Putamen (tissue), 1 donor: ENCODE measurements around the gene RNU7-1.

Experiments used
- DNase-seq: peaks from one replicate; pipeline ENCODE4 v3.0.0-alpha.2; 2016; ENCODE audit warnings: low spot score

The RNU7-1 gene

DNA sequence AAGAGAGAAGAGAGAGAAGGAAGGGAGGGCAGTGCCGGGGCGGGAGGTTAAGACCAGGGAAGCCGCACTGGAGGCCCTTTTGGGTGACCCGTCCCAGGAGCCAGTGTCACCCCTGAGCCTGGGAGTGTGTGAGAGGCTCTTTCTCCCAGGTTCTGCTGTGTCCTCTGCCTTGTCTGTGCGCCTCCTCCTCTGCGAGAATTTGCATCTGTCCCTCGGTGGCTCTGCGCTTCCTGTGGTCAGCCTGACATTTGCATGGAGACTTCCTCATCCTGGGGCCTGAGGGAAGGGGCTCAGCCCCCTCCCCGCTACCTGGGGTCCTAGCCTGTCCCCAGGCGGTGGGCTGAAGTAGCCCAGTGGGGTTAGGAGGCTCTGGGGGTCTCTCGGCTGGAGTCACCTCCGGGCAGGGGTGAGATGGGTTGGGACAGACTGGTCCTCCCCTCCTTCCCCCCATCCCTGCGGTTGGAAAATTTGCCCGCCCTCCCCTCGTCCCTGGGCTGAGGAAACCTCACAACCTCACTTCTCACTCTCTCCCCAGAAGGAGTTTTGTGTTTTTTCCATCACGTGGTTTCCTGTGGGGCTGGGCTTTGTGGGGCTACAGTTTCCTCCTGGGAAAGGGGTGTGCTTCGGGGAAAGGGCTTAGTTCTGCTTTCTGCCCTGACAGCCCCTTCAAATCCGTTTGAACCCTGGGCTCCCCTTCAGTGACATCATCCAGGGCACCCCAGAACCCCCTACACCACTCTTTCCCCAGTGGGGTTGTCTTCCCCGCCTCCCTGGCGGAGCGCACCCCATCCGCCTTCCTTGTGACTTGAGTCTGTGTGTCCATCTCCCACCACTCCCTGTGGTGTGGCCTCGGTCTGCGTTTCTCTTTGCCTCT is 10.1 kb downstream of the RNU7-1 start:
- no peak for DNase-seq

DNA sequence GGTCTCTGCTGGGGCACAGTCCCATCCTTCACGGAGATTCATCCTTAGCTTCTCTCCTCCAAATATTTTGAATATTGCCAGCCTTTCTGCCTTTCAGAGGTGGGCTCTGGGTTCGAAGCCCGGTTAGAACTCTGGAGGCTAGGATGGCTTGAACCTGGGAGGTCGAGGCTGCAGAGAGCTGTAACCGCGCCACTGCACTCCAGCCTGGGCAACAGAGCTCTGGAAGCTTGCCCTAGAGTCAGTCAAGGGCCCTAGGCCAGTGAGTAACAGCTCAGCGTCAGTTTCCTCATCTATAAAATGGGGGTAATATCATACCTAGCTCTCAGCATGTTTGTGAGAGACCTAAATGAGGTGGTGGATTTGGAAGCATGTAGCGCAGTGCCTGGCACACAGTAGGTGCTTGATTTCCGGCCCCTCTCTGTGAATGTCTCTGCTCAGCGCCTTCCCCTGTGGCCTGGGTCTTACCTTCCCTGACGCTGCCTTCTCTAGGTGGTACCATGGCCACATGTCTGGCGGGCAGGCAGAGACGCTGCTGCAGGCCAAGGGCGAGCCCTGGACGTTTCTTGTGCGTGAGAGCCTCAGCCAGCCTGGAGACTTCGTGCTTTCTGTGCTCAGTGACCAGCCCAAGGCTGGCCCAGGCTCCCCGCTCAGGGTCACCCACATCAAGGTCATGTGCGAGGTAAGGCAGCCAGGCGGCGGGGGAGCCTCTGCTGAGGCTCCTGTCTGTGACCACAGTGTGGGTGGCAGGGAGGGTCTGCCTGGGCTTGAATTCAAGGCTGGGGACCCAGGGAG is 10.9 kb downstream of the RNU7-1 start:
- DNase-seq, result no peak

DNA sequence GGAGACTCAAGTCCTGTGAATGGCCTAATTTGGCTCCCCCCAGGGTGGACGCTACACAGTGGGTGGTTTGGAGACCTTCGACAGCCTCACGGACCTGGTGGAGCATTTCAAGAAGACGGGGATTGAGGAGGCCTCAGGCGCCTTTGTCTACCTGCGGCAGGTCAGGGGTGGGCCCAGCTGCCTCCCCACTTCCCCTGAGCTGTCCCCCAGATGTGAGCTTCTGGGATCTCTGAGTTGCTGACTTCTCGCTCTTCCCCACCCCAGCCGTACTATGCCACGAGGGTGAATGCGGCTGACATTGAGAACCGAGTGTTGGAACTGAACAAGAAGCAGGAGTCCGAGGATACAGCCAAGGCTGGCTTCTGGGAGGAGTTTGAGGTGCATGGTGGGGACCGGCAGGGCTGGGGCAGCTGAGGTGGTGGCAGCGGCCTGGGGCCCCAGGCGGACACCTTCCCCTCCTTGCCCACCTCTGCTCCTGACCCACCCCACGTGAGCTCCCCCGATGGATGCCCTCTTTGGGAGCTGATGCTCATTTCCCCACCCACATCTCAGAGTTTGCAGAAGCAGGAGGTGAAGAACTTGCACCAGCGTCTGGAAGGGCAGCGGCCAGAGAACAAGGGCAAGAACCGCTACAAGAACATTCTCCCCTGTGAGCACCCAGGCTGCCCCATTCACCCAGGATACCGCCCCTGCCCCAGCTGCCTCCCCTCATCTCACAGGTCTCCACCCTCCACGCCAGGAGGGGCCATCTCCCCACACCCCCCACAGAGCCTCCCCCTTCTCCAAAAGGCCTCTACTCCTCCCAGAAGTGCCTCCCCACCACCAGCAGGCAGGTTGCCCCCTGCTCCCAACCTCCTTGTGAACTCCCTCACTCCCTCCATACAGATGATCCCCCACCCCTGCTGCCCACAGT is 11.7 kb downstream of the RNU7-1 start:
- no peak for DNase-seq

DNA sequence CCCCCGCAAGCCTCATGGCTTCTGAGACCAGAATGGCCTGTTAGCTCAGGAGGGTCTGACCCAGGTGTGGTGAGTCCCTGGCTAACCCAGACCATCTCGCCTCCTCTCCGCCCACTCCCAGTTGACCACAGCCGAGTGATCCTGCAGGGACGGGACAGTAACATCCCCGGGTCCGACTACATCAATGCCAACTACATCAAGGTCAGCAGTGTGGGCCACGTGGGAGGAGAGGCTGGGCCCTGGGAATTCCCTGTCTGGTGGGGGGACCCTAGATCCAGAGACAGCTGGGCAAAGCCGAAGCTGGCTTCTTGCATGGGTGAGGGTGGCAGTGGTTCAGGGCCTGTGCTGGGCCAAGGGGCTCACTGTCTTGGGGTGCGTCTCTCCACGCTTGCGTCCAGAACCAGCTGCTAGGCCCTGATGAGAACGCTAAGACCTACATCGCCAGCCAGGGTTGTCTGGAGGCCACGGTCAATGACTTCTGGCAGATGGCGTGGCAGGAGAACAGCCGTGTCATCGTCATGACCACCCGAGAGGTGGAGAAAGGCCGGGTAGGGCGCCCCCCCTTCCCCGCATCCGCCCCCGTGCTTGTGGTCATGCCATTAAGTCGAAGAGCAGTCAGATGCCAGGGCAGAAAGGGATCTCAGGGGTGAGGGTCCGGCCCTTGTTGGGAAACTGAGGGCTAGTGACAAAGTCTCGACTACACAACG is 12.6 kb downstream of the RNU7-1 start:
- no peak for DNase-seq

DNA sequence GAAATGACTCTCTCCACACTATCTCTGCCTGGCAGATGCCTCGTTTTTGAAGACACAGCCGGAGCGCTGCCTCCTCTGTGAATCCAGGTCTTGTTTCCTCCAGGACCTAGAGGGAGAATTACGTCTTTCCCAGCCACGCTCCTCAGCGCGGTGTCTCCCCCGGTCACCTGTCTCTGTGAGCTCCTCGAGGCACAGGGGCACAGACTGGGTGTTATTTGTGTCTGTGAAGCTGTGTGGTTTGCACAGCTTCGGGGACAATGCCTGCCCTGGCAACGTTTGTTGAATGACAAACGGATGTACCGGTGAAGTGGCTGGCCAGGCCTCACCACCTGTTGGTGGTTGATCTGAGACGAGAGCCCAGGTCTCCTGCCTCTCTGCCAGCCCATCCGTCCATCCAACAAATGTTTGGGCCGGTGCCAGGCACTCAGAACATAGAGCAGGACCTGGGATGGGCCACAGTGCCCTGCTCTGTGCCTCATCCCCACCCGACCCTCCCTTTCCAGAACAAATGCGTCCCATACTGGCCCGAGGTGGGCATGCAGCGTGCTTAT is 13.6 kb downstream of the RNU7-1 start:
- DNase-seq, result no peak

DNA sequence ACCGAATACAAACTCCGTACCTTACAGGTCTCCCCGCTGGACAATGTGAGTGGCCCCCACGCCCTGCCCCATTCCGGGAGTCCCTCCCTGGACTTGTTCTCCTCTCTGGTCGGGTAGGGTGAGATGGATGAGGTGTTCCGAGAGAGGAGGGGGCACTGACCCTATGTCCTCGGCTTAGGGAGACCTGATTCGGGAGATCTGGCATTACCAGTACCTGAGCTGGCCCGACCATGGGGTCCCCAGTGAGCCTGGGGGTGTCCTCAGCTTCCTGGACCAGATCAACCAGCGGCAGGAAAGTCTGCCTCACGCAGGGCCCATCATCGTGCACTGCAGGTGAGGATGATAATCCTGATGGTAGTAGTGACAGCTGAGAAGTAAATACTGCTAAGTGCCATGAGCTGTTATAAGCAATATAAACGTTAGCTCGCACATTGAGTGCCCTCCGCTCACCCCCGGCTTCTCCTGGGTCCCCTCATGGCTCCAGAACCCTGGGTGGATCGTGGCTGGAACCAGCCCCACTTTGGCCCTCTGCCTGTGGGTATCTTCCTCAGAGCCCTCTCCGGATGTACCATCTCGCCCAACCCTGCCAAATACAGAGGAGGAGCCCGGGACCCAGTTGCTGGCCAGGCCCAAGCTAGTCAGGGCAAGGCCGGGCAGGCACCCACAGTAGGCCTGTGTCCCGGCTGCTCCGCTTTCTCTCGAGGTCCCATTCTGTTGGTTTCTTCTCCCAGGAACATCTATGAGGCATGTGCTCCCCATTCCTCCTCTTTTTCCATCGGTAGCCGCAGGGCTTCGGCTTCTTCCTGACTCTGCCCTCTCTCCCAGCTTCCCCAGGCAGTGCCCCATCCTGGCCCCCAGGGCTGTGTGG is 14.4 kb downstream of the RNU7-1 start:
- no peak for DNase-seq

DNA sequence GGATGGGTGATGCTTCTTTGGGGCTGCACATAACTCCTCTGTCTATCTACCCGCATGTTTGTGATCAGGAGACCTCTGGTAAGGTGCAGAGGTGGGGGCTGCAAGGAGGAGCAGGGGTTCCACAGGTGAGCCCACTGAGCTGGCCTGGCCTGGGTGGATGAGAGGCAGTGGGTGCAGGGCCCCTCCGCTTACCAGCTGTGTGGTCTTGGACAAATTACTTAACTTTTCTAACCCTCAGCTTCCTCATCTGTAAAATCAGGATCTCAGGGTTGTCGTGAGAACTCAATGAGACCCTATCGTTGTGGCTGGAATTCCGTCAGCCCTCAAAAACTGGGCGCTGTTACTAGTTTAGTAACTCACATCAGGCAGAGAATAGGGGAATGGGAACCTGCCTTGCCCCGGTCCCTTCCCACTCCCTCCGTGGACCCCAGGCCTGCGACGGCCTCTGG is 15.0 kb downstream of the RNU7-1 start:
- DNase-seq, result no peak

DNA sequence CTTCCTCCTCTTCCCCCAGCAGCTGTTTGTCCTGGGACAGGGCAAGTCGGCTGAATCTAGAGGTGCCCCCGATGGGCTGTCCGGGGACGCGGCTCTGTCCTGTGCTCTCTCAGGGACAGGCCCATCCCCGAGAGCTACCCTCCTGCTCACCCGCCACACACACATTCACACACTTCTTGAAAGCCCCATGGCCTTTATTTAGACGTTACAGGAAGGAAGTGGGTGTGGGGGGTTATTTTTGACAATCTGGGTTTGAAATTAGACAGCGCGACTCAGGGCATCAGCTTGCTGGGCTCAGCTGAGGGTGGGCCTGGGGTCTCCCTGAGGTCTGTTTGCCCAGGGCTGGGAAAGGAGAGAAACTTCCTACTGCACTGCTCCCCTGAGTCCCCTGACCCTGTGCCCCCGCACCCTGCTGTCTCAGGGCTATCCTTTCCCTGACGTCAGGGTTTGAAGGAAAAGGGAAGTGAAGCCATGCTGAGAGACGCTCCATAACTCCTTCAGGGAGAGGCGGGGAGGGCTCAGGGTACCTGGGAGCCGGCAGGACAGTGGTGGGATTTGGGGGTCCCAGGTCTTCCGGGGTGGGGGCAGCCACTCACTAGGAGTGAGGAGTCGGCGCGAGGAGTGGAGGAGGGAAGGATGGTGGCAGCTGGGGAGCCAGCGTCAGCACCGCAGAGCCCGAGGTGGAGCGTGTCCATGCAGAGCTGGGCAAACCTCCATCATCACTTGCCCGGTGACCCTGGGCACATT is 15.6 kb downstream of the RNU7-1 start:
- DNase-seq, result no peak

DNA sequence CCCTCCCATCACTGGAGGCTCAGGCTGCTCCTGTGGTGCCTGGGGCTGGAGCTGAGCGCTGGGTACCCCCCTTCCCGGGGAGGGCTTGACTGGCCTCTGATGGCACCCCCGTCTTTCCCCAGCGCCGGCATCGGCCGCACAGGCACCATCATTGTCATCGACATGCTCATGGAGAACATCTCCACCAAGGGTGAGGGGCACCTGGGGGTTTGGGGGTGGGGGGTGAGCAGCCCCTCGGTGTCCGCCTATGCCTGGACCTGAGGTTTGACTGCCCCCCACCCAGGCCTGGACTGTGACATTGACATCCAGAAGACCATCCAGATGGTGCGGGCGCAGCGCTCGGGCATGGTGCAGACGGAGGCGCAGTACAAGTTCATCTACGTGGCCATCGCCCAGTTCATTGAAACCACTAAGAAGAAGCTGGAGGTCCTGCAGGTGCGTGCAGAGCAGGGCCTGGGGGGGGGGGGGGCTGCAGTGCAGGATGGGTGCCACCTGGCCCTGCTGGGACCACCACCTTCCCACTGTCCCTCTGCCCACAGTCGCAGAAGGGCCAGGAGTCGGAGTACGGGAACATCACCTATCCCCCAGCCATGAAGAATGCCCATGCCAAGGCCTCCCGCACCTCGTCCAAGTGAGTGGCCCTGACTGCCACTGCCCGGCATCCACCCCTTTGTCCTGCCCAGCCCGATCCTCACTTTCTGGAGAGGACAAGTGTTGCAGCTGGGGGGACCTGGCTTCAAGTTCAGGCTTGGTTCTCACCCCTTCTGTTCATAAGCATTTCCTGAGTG is 16.4 kb downstream of the RNU7-1 start:
- DNase-seq, result no peak

DNA sequence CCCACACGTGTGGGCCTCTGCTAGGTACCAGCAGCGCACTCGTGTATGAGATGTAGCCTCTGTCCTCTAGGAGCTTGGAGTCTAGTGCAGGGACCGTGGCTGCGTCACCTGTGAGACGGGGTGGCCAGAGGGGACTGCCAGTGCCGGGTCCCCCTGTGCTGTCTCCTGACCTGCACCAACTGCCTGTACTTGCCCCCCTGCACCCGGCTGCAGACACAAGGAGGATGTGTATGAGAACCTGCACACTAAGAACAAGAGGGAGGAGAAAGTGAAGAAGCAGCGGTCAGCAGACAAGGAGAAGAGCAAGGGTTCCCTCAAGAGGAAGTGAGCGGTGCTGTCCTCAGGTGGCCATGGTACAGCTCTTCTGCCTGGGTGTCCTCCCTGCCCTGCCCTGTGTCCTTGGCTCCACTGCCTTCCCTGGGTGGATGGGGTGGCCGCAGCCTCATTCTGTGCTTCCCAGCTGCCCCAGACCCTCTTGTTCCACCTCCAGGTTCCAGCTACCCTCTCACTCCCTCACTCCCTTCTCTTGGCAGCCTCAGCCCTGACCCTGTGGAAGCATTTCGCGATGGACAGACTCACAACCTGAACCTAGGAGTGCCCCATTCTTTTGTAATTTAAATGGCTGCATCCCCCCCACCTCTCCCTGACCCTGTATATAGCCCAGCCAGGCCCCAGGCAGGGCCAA is 17.1 kb downstream of the RNU7-1 start:
- DNase-seq, result no peak

DNA sequence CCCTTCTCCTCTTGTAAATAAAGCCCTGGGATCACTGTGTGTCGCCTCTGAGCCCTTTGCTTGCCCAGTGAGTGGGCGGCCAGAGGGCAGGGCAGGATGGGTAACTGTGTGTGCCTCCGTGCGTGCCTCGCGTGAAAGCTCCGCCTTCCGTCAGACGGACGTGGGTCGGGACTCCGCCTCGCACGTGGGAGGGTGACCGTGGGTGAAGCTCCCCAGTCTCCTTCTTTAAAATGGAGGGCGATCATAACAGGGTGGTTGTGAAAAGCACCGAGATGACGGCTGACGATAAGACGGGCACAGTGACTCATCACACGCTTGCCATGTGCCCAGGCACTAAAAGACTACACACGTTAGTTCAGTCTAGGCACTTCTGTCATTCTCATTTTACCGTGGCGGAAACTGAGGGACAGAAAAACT is 17.7 kb downstream of the RNU7-1 start:
- peak; percentile 70 for DNase-seq

DNA sequence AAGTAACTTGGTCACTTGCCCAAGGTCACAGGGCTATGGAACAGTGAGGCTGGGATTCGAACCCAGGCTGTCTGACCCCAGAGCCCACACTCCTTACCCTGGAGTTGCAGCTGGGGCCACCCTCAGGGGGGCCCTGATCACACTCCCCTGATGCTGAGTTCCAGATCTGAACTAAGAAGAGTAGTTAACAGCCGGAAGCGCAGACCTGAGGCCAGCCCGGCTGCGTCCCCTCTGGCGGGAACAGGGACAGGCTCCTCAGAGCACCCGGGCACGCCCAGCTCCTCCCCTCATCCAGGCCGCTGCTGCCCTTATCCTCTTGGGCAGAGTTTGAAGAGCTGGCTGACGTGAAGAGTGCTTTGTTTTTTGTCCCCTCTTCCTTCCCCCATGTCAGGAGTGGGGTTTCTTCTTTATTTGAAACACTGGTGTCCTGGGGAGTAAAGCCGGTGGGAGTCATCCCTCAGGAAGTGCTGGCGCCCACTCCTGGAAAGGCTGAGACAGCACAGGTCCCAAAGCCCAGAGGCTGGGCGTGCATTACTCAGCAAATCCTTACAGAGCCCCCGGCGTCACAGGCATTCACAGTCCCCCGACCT is 18.2 kb downstream of the RNU7-1 start:
- DNase-seq, result no peak

DNA sequence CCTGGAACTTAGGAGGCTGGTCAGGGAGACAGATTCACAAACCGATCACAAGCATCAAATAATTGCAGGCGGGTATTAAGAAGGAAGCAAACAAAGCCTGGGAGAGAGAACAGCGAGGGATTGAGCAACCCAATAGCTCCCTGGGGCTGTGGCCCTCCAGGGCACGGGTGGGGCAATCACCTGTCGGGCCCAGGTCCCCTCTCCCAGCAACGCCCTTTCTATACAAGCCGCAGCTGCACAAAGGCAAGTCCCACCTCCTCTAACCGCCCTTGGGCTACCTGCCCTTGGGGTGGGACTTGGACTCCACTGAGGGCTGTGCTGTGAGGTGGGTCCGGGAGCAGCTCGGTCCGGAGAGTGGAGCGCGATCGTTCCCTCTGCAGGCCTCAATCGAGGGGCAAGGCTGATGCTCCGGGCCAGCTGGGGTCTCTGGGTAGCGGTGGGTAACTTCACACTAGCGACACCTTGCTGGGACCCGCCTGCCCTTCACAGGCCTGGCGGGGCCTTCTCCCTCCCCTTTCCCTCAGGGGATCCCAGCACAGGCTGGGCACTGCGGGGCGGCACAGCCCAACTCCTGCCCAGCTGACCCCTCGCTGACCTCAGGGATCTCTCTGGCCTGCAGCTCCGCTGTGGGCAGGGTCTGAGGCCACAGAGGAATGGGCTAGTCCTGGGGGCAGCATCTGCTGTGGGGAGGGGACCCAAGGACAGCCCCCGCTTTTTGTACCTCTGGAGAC is 18.8 kb downstream of the RNU7-1 start:
- DNase-seq, result no peak

DNA sequence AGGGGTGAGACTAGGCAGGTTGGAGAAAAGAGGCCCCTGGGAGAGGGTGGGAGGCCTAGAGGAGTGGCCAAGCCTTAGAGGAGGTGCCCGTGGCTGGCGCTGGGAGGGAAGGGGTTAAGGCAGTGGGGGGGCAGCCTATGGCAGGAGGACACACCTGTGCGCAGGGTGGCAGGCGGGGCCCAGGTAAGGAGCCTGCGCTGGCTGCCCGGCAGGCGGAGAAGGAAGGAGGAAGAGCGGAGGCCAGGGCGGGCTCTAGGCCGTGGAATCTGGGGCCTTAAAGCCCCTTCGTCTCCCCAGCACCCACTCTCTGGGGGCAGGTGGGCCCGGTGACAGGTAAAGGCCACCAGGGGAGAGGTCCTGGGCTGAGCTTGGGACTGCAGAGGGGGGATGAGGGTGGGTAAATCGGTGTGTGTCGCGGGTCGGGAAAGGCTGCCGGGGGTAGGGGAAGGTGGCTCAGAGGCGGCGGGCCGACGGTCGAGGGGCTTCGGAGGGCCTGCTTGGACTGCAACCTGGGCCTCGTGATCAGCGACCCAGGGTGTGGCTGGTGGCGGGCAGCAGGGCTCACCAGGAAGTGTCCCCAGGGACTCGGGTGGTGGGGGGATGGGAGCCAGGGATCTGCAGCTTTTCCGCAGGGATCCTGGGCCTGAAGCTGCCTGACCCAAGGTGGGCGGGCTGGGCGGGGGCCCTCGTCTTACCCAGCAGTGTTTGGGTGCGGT is 19.6 kb downstream of the RNU7-1 start:
- DNase-seq, result no peak

DNA sequence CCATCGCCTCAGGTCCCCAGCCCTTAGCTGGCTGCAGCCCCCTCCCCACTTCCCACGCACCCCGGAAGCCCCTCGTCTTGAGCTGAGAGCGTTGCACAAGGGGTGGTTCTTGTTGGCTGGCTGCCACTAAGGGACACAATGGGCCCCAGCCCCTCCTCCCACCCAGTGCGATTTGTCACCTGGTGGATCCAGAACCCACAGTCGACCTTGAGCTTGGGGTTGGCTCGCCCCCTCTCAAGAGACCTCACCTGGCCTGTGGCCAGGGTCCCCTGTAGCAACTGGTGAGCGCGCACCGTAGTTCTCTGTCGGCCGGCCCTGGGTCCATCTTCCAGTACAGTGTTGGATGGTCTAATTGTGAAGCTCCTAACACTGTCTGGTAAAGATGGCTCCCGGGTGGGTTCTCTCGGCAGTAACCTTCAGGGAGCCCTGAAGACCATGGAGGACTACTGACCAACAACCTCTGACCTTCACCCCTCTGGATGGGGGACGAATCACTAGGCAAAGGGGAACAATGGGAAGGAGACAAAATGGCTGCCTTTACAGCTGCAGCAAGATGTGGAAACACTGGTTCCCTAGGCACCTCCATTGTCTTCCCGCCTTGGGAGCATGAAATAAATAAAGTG is 20.3 kb downstream of the RNU7-1 start:
- no peak for DNase-seq

DNA sequence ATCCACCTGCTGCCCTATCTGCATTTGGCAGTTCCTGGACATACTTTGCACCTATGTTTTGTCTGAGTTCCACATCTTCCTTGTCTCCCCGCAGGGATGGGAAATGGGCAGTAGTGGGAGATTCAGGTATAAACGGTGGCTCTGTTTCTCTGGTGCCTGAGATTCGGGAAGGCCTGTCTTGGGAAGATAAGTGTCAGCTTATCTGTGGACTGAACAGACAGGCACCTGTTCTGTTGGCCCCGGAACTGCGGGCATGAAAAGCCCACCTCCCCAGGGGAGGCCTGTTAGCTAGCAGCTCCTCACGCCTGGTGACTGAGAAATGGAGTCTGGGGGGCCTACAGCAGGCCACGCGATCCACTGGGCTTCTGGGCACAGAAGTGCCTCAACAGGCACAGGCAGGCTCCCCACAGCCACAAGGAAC is 21.0 kb downstream of the RNU7-1 start:
- DNase-seq, result no peak
